Spleen (tissue), 11 donors: ENCODE results near the gene CTBP1. TPM values are rescaled to one million over a fixed set of nuclear protein-coding genes. Genes with fewer than 3 reads are reported as not detected.
A peak's percentile ranks its signal among the peaks of the same experiment; 100 is the strongest.

Experiments
- DNase-seq: peaks from one replicate; pipeline ENCODE4 v3.0.0-alpha.2; 2020
- H3K27ac ChIP-seq, 8 donors: fragments of 200-600 bp; sonication (generic) in 7 of 8; 1 replicate in 4 of 8; 2 replicates in 4 of 8; pipeline versions ENCODE4 v1.5.0 to v1.8.0; 2016 to 2021; ENCODE audit warnings: inconsistent platforms in 4 of 8, mild to moderate bottlenecking in 4 of 8, moderate library complexity in 1 of 8
- H3K27me3 ChIP-seq, 7 donors: fragments of 200-600 bp; sonication (generic) in 6 of 7; replicated peaks in 1 of 7; 1 replicate in 4 of 7; 2 replicates in 3 of 7; pipeline versions ENCODE4 v1.5.0 to v1.8.0; 2016 to 2021; ENCODE audit warnings: inconsistent platforms in 3 of 7, mild to moderate bottlenecking in 1 of 7
- H3K36me3 ChIP-seq, 6 donors: fragments of 200-600 bp; sonication (generic) in 5 of 6; 1 replicate in 4 of 6; 2 replicates in 2 of 6; pipeline versions ENCODE4 v1.5.0 to v1.8.0; 2016 to 2021; ENCODE audit warnings: inconsistent platforms in 2 of 6
- H3K4me1 ChIP-seq, 6 donors: fragments of 200-600 bp; sonication (generic) in 5 of 6; 1 replicate in 3 of 6; 2 replicates in 3 of 6; pipeline versions ENCODE4 v1.5.0 to v1.8.0; 2016 to 2021; ENCODE audit warnings: inconsistent platforms in 3 of 6
- H3K4me3 ChIP-seq, 8 donors: fragments of 200-600 bp; sonication (generic) in 7 of 8; 1 replicate in 4 of 8; 2 replicates in 4 of 8; pipeline versions ENCODE4 v1.5.0 to v1.8.0; 2016 to 2021; ENCODE audit warnings: inconsistent platforms in 4 of 8, mild to moderate bottlenecking in 4 of 8, moderate library complexity in 2 of 8
- H3K9me3 ChIP-seq, 8 donors: fragments of 200-600 bp; sonication (generic) in 7 of 8; 1 replicate in 4 of 8; 2 replicates in 4 of 8; pipeline versions ENCODE4 v1.5.0 to v1.8.0; 2016 to 2021; ENCODE audit warnings: inconsistent platforms in 4 of 8
- CTCF ChIP-seq, 11 experiments: fragments of 200-600 bp in 7 of 11; fragments of 450-650 bp in 4 of 11; sonication (generic) in 4 of 11; IDR thresholded peaks in 8 of 11; conservative IDR thresholded peaks in 3 of 11; 1 replicate in 7 of 11; 2 replicates in 4 of 11; pipeline versions ENCODE4 v1.4.0 to v1.8.0; 2016 to 2021; ENCODE audit warnings: antibody characterized with exemption in 11 of 11, inconsistent platforms in 4 of 11, mild to moderate bottlenecking in 1 of 11
- POLR2A ChIP-seq, 3 donors: fragments of 450-650 bp; IDR thresholded peaks; one replicate each; pipeline ENCODE4 v1.5.1; 2017; ENCODE audit warnings: antibody characterized with exemption in 3 of 3, mild to moderate bottlenecking in 1 of 3
- POLR2AphosphoS5 ChIP-seq, 3 donors: sonication (generic); formaldehyde crosslinking; IDR thresholded peaks; one replicate each; pipeline ENCODE4 v1.5.1; 2017; ENCODE audit warnings: antibody characterized with exemption in 3 of 3
- WGBS, 5 donors: extraction: QIAGEN DNeasy Blood & Tissue Kit in 3 of 5; methylation state at CpG; one replicate each; pipeline versions ENCODE4 v1.1.5 to v1.1.7; 2013 to 2018; 5-methylcytosine and 5-hydroxymethylcytosine counted together
- intact Hi-C: fragments of 100-400 bp; cut with DNase I; formaldehyde crosslinking; loops from one replicate; pipeline ENCODE4 v1.15.0; 2023; ENCODE audit warnings: low total_unique reads
- polyA plus RNA-seq, 3 donors: library from polyadenylated mRNA; stranded (reverse); fragments of 200-250 nt; gene quantifications; one replicate each; pipeline ENCODE4 v1.2.1, GENCODE V29; 2013
- total RNA-seq, 7 donors: library from RNA; depleted of rRNA in 3 of 7; stranded (reverse); fragments of >200 nt in 3 of 7; fragmentation: NEBNext Ultra II Directional in 4 of 7; extraction: Animal tissue kit (Norgen Biotek cat#: 25700) in 4 of 7; gene quantifications; one replicate each; pipeline versions ENCODE4 v1.1.0 to v1.2.1, GENCODE V29; 2016 to 2021
- donor health status: healthy with polysubstance abuse.
- donor health status: DM: no; HTN: no; CAD: no; lungs with moderate emphysema.
- donor health status: DM: no; HTN: no; CAD: no.
- donor health status: Bipolar disorder and iron deficiency.
- donor health status: healthy.
- donor health status: DM: no; HTN: no; CAD: no.
- donor health status: DM: yes; HTN: yes; CAD: no.

The CTBP1 gene
- total and polyA plus RNA-seq, 10 donors, result 101 to 226 (median 187) TPM

DNA sequence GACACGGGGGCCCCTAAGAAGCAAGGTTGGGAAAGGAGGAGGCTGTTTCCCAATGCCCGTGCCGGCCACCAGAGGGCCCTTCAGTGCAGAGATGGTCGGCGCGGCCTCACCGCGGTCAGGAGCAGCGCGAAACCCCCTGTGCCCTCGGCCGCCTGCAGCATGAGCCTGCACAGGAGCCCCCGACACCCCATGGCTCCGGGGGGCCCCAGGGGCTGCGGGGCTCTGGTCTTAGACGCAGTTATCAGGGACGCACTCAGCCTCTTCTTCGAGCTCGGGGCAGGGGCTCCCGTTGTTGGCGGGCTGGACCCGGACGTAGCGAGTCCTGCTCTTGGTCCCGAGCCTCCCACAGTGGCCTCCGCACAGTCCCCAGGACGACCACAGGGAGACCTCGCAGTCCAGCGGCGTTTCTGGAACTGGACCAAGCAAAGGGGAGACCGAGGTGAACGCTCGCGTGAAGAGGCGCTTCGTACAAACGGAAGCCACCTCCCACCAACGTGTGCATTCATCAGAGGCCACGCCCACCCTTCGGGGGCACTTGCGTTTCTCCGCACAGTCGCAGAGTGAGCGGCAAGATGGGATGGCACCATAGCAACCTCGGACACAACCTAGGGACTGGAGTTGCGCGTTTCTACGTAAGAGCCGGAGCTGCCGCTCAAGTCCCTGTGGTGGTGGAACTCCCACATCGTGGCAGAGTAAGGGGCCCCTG, 81.5 kb downstream of the CTBP1 start:
- Histone ChIP-seq H3K27me3 (peaks cover 0 to 38% (median 24%) of the 10 kb centered on the region in 7 donors), H3K9me3 (peaks cover 0 to 8% (median 0%) of the 10 kb centered on the region in 8 donors), H3K4me3 (peak overlapping the region; percentile 54 to 95 (median 77)), H3K4me1 (peaks cover 11 to 89% (median 52%) of the 10 kb centered on the region in 6 donors), H3K36me3 (peaks cover 0 to 22% (median 0%) of the 10 kb centered on the region in 6 donors), H3K27ac (peak overlapping the region; percentile 22 to 92 (median 82))
- WGBS, 5 donors, result 0 to 2% (median 1%) methylated on average over 17 to 51 of the region's 51 CpGs
- intact Hi-C loops, result loop anchor here (10.0 kb wide), 1 partner anchor 87 kb away; no protein-coding TSS in a partner anchor
- DNase-seq, result peak; percentile 96
- TF ChIP-seq CTCF (IDR thresholded peaks at IDR 0.05 in 8 of 11, conservative IDR thresholded peaks at IDR 0.05 in 3 of 11), result peak; percentile 84 to 97 (median 92)
- TF ChIP-seq POLR2A (IDR thresholded peaks at IDR 0.05), result no peak
- peak; percentile 66 to 83 (median 78) for TF ChIP-seq POLR2AphosphoS5 (IDR thresholded peaks at IDR 0.05)

- Histone ChIP-seq H3K4me1 (peaks cover 4 to 83% (median 45%) of the 10 kb centered on the region in 6 donors), H3K9me3 (peaks cover 0 to 8% (median 0%) of the 10 kb centered on the region in 8 donors), H3K27ac (peak overlapping the region in 5 of 8 donors; percentile 72 to 92 (median 89)), H3K36me3 (peaks cover 0 to 22% (median 0%) of the 10 kb centered on the region in 6 donors), H3K4me3 (peak overlapping the region in 6 of 8 donors; percentile 74 to 95 (median 77)), H3K27me3 (peaks cover 0 to 30% (median 16%) of the 10 kb centered on the region in 7 donors)
- WGBS, 5 donors, result 58 to 62% (median 59%) methylated on average over 19 to 24 of the region's 24 CpGs
- TF ChIP-seq CTCF (IDR thresholded peaks at IDR 0.05 in 8 of 11, conservative IDR thresholded peaks at IDR 0.05 in 3 of 11), result no peak
- no peak for TF ChIP-seq POLR2A (IDR thresholded peaks at IDR 0.05)
- no peak for TF ChIP-seq POLR2AphosphoS5 (IDR thresholded peaks at IDR 0.05)
- DNase-seq, result peak; percentile 74
- intact Hi-C loops, result loop anchor here (10.0 kb wide), 1 partner anchor 88 kb away; no protein-coding TSS in a partner anchor
Measured at GRCh38 chr4:1166509-1167243, 82.3 kb downstream of the CTBP1 start.

DNA sequence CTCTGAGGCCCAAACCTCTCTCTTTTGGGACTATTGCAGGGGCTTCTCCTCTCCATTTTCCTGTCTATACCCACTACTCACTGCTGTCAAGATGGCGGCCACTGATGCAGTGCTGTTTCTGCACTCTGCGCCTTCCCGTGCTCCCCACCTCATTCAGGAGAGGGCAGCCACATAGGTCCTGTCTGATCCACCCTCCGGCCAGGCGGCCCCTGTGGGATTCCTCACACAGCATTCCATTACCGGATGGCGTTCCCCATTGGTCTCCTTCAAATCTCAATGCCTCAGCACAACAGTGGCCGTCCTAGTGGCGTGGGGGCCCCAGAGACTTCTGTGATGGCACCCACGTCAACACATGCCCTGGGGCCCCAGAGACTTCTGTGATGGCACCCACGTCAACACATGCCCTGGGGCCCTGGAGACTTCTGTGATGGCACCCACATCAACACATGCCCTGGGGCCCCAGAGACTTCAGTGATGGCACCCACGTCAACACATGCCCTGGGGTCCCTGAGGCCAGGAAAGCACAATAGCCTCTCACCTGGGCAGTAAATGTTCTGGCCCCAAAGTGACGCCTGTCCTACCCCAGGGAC, 83.9 kb downstream of the CTBP1 start:
- Histone ChIP-seq H3K36me3 (peaks cover 0 to 15% (median 0%) of the 10 kb centered on the region in 6 donors), H3K4me3 (no peak overlapping the region), H3K27ac (no peak overlapping the region), H3K27me3 (peaks cover 0 to 14% (median 4%) of the 10 kb centered on the region in 7 donors), H3K9me3 (peaks cover 0 to 8% (median 0%) of the 10 kb centered on the region in 8 donors), H3K4me1 (peaks cover 0 to 67% (median 32%) of the 10 kb centered on the region in 6 donors)
- 85 to 95% (median 93%) methylated on average over 9 to 13 of the region's 13 CpGs for WGBS, 5 donors
- DNase-seq, result no peak
- TF ChIP-seq POLR2AphosphoS5 (IDR thresholded peaks at IDR 0.05) (no peak), POLR2A (IDR thresholded peaks at IDR 0.05) (no peak)
- intact Hi-C loops, result loop anchor here (10.0 kb wide), 1 partner anchor 90 kb away; no protein-coding TSS in a partner anchor

GRCh38 chr4:1164444-1164843, 84.5 kb downstream of the CTBP1 start:
- intact Hi-C loops, result loop anchor here (10.0 kb wide), 1 partner anchor 90 kb away; no protein-coding TSS in a partner anchor
- Histone ChIP-seq H3K27me3 (peaks cover 0 to 8% (median 3%) of the 10 kb centered on the region in 7 donors), H3K4me1 (peaks cover 0 to 61% (median 30%) of the 10 kb centered on the region in 6 donors), H3K9me3 (peaks cover 0 to 8% (median 0%) of the 10 kb centered on the region in 8 donors), H3K36me3 (peaks cover 0 to 9% (median 0%) of the 10 kb centered on the region in 6 donors), H3K27ac (peak overlapping the region in 1 of 8 donors; percentile 68), H3K4me3 (no peak overlapping the region)
- TF ChIP-seq POLR2AphosphoS5 (IDR thresholded peaks at IDR 0.05) (no peak), POLR2A (IDR thresholded peaks at IDR 0.05) (no peak), CTCF (IDR thresholded peaks at IDR 0.05 in 8 of 11, conservative IDR thresholded peaks at IDR 0.05 in 3 of 11) (no peak)
- DNase-seq, result no peak
- WGBS, 5 donors, result 90 to 95% (median 94%) methylated on average over 5 of the region's 5 CpGs
